GM12892 (cell line): ENCODE data around the gene MED8.
"Not testable (repeated sequence)": the region's sequence is repeated elsewhere in the genome, so short reads cannot be mapped to it uniquely, and the experiment has no call there.

ENCODE experiments used
- DNase-seq: peaks from one replicate; pipeline ENCODE4 v3.0.0; 2011; ENCODE audit not compliant: insufficient read length
- FAIRE-seq: peaks from 2 replicates; lab custom pipeline; 2011; peaks lifted over from hg19 to GRCh38; lab: Jason Lieb, UNC
- POLR2A ChIP-seq: IDR thresholded peaks from 2 replicates; pipeline ENCODE4 v1.6.1; 2011; ENCODE audit warnings: low read depth, low read length, control low read depth
- POLR2AphosphoS5 ChIP-seq: IDR thresholded peaks from 2 replicates; pipeline ENCODE4 v1.6.1; 2011; ENCODE audit warnings: low read depth, low read length, control low read depth
- TAF1 ChIP-seq: IDR thresholded peaks from 2 replicates; pipeline ENCODE4 v1.6.1; 2011; ENCODE audit warnings: low read depth, mild to moderate bottlenecking, control low read depth, low read length, borderline replicate concordance

Gene MED8

DNA sequence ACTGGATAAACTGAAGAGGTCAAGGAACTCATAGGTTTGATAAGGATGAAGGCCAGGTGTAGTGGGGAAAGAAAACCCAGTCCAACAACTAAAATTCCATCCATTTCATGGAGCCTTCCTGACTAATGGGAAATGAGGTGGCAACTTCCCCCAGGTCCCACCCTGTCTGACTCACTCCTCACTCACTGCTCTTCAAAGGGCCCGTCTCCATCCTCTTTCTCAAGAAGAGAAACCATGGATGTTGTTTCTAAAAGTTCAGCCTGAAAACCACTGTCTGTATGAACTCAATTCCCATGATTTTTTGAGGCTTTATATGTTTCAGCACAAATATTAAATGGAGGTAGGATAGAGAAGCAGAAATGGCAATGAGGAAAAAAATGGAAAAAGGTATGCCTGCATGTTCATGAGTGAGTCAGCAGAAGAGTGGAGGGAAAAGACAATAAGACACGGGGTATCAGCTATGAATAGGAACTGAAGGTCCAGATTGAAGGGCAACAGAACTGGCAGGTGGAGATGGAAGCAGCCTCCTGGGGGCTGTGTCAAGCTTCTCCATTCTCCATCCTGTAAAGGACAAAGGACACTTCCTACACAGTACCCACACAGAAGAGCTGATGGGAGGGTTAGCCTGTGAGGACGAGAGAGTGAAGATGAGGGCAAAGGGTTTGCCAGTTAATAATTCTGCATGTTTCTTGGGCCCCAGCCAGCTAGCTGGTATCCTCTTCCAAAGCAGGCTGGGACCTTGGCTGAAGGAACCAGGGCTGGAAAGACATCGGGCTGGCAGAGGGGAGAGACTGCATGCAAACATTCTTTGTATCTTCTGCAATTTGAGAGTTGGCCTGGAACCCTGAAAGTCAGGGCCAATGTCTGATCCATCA lies 16.3 kb downstream of the MED8 start:
- DNase-seq (no peak), FAIRE-seq (no peak)
- no peak for TF ChIP-seq POLR2A
- TF ChIP-seq POLR2AphosphoS5 = no peak
- TF ChIP-seq TAF1 = no peak

DNA sequence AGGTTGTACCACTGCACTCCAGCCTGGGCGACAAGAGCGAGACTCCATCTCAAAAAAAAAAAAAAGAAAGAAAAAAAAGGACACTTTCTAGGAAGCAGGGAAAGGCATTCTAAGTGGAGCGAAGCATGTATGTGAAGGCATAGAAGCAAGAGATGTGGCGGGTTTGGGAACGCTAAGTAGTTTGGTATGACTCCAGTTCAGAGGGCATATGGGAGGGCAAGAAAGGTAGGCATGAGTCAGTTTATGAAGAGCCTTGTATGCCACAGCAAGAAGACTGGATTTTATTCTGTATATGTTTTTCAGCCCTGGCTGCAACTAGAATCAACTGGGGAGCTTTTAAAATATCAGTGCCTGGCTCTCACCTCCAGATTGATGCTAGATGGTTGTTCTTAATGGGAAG lies 17.4 kb downstream of the MED8 start:
- no peak for DNase-seq

DNA sequence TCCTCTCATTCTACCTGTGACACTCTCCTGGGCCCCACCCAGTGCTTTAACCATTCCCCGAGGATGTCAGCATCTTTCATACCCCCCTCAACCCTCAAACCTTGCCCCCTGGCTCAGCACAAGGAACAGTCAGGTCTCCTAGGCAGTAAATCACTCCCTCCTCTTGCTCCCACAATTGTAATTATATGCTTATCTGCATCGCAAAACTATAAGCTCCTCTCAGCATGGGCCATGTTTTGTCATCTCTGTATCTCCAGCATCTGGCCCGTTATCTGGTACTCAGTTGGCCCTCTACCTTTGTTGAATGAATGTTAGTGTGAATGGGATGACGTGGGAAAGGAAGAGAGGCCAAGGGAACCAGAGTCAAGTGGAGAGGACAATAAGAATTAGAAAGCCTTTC lies 19.0 kb downstream of the MED8 start:
- no peak for FAIRE-seq
- TF ChIP-seq POLR2A = no peak
- no peak for TF ChIP-seq POLR2AphosphoS5
- TF ChIP-seq TAF1 = no peak
- no peak for DNase-seq

More for the DNA sequence above, 17.4 kb downstream of the MED8 start:
- FAIRE-seq = no peak
- TF ChIP-seq POLR2A (no peak), TAF1 (no peak), POLR2AphosphoS5 (no peak)

DNA sequence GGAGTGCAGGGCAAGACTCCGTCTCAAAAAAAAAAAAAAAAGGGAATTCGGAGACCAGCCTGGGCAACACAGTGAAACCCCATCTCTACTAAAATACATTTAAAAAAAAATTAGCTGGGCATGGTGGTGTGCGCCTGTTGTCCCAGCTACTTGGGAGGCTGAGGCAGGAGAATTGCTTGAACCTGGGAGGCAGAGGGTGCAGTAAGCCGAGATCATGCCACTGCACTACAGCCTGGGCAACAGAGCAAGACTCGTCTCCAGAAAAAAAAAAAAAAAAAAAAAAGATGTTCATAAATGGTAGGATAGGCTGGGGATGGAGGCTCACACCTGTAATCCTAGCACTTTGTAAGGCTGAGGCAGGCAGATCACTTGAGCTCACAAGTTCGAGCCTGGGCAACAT lies 19.8 kb downstream of the MED8 start:
- DNase-seq, FAIRE-seq: not testable (repeated sequence)

DNA sequence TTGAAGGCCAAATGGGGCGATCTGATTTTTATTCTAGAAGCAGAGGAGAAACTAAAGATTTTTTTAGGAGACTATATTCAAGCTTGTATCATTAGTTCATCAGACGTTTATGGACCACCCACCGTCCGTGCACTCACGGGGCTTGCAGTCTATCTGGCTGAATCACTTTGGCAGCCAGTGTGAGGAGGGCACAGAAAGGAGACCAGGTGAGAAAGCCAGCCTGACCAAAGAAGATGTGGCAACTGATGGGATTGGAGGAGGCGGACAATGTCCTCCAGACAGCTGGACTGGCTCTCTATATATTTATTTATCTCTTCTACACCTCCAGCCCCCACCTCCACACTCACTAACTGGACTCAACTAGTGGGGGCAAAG lies 21.0 kb downstream of the MED8 start:
- no peak for TF ChIP-seq POLR2AphosphoS5
- no peak for TF ChIP-seq TAF1
- no peak for TF ChIP-seq POLR2A
- FAIRE-seq (peak; percentile 53), DNase-seq (no peak)

DNA sequence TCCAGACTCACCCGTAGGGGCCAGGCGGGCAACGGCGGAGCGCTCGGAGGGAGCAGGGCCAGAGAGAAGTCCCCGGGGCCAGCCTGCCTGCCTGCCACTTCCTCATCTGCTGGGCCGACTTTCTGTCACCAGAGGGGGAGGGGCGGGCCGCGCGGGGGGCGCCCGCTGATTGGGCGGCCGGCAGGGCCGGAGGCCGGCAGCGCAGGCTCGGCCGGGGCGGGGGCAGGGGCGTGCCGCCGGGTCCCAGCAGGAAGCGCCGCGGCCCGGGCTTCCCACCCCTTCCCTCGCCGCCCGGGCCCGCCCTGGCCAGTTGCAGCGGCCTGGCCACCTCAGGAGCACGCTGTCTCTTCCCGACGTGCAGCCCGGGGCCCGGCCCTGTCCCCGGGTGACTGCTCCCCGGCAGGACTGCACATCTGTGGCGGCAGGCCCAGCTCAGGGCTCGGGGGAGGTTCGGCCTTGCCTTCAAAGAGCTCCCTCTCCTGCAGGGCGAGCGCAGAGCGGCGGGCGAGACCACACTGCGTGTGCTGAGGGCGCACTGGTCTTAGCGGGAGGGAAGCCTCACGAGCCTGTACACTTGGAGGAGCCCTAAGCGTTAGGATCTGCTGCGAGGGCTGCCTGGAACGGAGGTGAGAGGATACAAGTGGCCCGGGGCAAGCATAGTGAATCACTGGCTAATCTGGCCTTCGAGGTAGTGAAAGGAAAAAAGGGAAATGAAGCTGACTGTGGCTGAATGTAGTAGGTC lies 21.5 kb downstream of the MED8 start, which contains the start of gene ELOVL1:
Gene ELOVL1 (minus strand): TSS at position 108 of the 742 bp plus-strand sequence. CDS start 2,402 bp downstream, outside the sequence.
- peak; percentile 97 for FAIRE-seq
- peak; percentile 98 for DNase-seq
- TF ChIP-seq POLR2AphosphoS5 (peak; percentile 86), POLR2A (peak; percentile 91), TAF1 (peak; percentile 88; the same call in 1 of the 2 replicates)

DNA sequence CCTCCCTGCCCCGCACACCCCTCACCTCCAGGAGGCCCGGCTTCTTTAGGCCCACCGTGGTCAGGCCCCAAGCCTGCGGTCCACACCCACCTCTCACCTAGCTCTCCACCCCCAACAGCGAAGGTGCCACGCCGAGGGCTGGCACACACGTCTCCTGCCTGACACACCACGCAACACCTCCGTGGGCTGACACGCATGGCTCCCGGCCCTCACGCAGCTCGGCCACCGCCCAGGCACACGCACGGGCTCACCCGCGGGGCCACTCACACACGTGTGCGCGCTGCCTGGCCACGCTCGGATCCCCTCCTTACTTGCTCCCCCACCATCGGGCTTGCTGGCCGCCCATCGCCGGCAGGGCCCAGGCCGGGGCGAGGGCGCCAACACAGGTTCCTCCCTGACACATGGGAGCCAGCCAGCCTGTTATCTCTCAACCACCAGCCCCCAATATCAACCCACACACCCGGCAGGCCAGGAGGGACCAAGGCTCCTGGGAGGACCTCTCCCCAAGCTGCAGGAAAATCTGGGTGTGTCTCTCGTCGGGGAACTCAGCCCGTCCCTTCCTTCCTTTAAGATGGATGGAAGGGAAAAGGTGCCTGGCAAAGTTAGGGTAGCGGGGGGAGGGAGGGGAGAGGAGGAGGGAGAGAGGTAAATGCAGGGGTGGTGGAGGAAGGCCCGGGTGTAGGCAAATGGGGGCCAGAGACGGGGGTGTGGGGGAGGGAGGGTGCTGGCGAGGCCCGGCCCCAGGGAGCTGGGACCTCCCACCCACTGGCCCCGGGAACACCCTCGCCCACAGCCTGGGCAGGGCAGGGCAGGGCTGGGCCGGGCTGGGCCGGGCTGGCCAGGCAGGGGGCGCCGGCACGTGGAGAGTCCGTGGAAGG lies 22.3 kb downstream of the MED8 start:
- FAIRE-seq = peak; percentile 65
- TF ChIP-seq POLR2A (no peak), POLR2AphosphoS5 (no peak; the same call in 1 of the 2 replicates), TAF1 (no peak)
- peak; percentile 46 for DNase-seq

DNA sequence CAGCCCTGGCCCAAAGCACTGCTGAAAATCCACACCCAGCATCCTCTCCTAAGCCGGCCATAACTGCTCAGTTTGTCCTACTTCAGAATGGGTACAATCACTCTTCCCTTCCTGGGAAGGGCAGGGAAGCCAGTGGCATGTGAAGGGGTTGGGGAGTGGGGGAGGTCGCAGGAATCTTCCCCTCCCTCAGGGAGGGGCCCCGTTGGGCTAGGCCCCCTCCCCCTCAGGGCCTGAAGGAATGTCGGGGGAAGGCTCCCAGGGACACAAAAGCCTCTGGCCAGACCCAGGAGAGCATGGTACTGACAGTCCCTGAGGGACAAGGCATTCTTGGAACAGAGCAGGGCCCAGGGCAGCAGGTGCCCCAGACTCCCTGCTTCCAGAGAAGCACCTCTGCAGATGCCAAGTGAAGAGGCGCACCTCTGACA lies 23.0 kb downstream of the MED8 start:
- FAIRE-seq (no peak), DNase-seq (no peak)
- TF ChIP-seq POLR2A = 0 out of 2 replicates have a peak, but pooled peaks have one; percentile 15
- TF ChIP-seq TAF1 = no peak

DNA sequence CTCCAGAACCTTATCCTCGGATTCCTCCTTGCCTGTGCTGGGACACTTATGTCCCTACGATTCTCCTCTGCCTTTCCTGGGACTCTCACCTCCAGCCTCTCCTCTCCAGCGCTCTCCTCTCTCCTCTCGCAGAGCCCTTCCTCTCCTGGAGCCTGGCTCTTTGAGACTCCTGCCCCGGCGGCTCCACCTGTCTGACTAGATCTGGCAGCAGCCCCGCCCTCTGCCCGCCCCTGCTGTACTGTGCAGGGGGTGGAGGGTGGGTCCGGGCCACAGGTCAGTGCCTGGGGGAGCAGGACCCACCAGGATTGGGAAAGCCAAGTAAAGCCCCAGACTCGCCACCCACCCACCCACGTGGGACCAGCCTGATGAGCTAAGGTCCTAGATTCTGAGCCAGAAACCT lies 23.4 kb downstream of the MED8 start:
- TF ChIP-seq TAF1 (no peak), POLR2A (no peak), POLR2AphosphoS5 (no peak)
- FAIRE-seq (no peak), DNase-seq (no peak)

DNA sequence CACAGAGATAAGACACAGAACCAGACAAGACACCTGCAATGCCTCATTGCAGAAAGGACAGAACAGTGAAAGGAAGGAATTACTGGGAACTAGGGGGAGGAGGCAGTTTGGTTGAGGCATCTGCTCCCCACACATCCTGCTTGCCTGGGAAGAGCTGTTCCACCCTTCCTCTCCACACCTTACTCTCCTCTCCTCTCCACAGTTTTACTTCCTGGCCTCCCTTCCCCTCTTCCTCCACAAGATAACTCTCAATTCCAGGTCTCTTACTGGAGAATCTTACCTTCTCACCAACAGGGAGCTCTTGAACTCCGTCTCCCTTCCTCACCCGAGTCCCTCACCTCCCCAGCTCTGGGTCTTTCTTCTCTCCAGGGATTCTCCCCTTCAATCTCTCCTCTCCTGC lies 23.9 kb downstream of the MED8 start:
- no peak for TF ChIP-seq POLR2AphosphoS5
- no peak for TF ChIP-seq TAF1
- no peak for TF ChIP-seq POLR2A
- no peak for DNase-seq
- FAIRE-seq = no peak
